GM18498 (cell line): ENCODE measurements around the gene TSPAN17.
"Not testable (repeated sequence)": the region's sequence is repeated elsewhere in the genome, so short reads cannot be mapped to it uniquely, and the experiment has no call there.

Experiments
- ATAC-seq: cut with Tn5 transposase; IDR thresholded peaks from one replicate; pipeline ENCODE4 v1.9.1; 2021; ENCODE audit warnings: mild to moderate bottlenecking, moderate library complexity; ENCODE audit not compliant: unreplicated experiment

The TSPAN17 gene, protein sequence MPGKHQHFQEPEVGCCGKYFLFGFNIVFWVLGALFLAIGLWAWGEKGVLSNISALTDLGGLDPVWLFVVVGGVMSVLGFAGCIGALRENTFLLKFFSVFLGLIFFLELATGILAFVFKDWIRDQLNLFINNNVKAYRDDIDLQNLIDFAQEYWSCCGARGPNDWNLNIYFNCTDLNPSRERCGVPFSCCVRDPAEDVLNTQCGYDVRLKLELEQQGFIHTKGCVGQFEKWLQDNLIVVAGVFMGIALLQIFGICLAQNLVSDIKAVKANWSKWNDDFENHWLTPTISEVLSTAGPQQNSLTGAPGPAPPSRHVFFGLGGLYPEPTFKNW

DNA sequence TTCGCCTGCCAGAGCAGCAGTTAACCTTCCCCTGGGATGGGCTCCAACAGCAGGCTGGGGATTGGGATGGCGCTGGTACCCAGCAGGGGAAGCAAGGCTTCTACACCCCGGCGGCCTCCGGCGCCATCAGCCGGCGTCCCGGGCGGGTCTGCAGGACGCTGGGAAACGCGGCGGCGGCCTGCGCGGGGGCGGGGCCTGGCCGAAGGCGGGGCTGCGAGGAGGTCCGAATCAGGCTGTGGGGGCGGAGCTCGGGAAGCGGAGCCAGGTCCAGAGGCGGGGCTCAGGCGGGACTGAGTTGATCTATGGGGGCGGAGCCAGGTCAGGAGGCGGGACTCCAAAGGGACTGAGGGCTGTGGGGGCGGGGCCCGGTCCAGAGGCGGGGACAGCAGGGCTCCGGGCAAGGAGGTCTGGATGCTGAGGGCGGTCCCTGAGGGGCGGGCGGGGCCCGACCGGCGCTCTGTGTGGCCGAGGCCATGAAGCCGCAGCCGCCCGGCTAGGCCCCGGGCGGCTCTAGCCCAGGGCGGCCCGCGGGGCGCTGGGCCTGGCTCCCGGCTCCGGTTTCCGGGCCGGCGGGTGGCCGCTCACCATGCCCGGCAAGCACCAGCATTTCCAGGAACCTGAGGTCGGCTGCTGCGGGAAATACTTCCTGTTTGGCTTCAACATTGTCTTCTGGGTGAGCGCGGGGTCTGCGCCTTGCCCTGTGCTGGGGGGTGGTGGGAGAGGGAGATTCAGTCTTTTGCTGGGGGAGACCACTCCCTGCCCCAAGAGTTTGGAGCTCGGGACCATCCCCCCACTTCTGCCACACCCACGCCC is at the start of gene TSPAN17:
TSS of gene TSPAN17 (plus strand) at position 455 of the 813 bp plus-strand sequence. CDS start at position 587, 132 bp downstream.
- peak; percentile 95 for ATAC-seq

DNA sequence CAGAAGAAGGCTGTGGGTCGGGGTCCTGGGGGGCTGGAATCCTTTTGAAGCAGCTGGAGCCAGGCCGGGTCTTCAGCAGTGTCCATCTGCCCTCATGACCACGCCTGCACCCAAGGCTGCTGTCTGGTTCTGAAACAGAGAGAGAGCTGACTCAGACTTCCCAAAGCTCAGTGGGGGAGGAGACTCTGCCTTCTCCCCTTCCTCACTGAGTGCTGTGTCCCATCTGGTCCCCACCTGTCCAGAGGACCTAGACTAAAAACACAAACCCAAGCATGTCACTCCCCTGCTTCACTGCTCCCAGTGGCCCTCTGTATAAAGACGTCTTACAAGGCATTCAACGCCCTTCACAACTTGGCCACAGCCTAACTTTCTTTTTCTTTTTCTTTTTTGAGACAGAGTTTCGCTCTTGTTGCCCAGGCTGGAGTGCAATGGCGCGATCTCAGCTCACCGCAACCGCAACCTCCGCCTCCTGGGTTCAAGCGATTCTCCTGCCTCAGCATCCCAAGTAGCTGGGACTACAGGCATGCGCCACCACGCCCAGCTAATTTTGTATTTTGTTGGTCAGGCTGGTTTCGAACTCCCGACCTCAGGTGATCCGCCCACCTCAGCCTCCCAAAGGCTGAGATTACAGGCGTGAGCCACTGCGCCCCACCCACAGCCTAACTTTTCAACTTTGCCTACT is 47.4 kb upstream of the TSPAN17 start:
- not testable (repeated sequence) for ATAC-seq

DNA sequence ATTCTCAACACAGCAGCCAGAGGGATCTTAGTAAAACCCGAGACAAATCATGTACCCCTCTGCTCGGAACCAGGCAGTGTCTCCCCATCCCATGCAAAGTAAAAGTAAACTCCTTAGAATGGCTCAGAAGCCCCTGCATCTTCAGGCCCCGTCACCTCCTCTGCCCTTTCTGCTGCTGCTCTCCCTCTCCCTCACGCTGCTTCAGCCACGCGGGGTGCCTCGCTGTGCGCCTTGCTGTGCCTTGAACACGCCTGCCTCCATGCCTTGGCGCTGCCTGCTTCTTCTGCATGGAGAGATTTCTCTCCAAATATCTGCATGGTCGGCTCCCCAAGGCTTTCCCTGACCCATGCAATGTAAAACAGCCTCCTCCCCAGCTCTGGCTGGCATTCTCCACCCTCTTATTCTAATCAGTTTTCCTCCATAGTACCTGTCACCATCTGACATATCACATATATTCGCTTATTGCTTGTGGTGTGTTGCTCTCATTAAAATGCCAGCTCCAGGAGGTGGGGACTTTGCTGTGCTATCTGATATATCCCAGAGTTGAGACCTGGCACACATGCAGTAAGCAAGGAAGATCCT is 45.3 kb upstream of the TSPAN17 start:
- no peak for ATAC-seq

DNA sequence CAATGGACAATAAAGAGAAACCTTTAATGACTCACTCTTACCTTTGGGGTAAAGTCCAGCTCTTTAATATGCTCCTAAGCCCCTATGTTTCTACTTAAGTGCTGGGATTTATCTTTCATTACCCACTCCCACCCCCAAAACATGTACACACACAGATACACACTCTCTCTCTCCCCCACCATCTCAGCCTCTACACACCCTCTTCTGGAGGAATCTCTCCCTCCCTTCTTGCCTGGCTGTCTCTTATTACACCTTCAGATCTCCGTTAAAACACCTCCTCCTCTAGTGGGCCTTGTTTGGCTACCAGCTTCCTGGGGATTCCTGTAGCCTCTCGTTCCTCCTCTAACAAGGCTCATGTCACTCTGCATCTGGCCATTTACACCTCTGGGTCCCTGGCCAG is 44.2 kb upstream of the TSPAN17 start:
- ATAC-seq, result no peak

DNA sequence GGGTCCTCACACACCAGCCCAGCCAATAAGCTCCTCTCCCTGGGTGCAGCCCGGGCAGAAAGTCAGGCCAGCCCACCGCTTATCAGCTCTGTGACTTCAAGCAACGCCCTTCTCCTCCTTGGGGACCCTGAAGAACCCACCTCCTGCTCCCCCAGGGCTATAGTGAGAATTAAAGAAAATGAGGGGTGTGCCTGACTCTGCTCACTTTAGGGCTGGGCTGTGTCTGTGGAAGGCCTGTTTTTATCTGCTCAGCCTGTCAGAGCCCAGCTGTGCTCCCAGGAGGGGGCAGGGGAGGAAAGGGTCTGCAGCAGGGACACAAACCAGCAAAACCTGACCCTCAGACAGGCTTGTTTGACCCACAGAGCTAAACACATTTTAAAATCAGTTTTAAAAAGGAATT is 41.3 kb upstream of the TSPAN17 start:
- no peak for ATAC-seq

DNA sequence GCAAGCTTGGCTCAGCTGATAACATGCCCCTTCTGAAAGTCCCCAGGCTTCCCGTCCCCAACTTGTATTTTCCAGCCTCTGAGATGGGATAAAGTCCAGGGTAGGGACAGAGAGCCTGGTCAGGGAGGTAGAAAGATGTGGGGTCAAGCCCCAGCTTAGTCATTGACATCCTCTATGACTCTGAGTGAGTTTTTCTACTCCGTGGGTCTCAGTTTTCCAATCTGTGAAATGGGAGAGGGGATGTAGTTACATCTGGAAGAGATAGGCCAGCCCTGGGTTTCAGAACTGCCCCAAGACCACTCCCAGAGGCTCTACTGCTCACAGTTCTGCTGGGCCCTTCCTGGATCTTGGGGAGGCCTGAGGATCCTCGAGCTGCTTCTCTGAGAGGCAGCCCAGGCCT is 40.4 kb upstream of the TSPAN17 start:
- ATAC-seq, result no peak

DNA sequence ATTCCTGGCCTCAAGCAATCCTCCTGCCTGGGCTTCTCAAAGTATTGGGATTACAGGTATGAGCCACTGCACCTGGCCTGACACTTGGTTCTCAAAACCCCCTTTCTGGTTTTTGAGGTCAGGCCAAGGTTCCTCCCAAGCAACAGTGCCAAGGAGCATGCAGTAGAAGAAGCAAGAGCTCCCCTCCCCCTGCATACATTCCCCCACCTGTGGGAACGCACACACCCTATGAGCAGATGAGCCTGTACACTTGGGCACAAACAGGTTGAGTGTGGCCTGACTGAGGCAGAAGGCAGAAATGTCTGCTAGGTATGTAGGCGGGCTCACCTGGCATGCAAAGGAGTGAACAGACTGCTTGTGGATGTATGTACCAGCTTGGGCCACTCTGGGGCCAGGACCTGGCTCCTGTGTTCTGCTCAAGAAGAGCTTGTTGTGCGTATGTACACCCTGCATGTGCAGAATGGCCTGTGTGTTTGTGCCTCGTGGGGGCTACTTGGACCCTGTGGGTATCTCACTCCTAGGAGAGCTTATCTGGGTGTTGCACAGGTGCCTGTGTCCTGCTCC is 39.1 kb upstream of the TSPAN17 start:
- ATAC-seq, result no peak

DNA sequence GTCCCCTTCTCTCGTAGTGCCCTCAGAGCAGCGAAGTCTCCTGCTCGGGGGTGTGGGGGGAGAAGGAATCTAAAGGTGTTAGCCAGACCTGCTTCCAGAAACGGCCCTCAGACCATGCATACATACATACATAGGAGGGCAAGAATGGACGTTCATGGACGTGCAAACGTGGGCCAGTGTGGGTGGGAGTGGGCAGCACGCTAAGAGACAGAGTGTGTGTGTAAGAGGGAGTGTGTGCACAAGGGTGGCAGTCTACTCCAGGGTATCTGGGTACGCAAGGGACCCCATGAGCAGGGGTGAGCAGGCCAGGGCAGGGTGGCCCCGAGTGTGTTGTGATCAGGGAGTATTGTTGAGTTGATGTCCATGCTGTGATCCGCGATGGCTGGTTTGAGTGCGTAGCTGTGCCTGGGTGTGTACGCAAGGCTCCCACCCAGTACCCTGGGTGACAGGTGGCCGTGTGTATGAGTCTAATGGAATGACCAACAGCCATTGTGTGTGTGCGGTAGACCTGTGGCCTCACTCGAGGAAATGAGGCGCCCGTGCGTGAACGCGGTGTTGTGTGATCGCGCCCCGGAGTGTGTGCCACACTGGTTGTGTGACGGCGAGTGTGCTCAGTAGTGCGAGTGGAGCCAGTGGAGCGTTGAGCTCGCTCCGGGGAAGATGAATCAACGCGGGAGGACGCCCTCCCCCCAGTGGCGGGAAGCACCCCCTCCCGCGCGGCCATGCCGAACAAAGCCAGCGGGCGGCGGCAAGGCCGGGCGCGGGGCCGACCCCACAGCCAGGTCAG is 38.2 kb upstream of the TSPAN17 start:
- ATAC-seq, result peak; percentile 27

DNA sequence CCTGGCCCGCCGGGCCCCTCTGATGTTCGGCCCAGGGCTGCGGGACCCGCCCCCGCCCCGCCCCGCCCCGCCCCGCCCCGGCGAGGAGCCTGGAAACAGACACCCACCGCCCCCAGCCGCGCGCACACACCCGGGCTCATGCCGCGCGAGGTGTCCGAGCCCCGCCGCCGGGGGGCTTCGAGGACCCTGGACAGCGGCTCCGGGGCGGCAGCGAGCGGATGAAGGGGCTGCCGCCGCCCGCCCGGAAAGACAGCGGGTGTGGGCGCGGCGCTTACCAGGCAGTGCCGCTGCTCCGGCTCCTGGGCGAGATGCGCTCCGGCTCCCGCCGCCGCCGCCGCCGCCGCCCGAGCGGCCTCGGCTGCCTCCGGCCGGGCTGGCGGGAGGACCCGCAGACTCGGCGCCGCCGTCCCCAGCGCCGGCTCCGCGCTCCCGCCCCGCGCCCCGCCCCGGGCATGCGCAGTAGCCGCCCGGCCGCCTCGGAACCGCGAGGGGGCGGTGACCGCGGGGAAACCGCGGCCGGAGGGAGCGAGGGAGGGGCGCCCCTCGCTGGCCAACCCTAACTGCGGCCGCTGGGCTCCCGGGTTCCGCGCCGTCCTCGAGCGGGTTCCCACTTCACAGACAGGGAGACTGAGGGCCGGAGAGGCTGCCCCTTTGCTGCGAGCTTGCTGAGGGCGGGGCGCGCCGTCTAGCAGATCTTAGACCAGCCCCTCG is 37.4 kb upstream of the TSPAN17 start, which contains the start of gene GPRIN1:
TSS of gene GPRIN1 (minus strand) at position 433 of the 711 bp plus-strand sequence. CDS start 10,322 bp downstream, outside the sequence.
- peak; percentile 80 for ATAC-seq

DNA sequence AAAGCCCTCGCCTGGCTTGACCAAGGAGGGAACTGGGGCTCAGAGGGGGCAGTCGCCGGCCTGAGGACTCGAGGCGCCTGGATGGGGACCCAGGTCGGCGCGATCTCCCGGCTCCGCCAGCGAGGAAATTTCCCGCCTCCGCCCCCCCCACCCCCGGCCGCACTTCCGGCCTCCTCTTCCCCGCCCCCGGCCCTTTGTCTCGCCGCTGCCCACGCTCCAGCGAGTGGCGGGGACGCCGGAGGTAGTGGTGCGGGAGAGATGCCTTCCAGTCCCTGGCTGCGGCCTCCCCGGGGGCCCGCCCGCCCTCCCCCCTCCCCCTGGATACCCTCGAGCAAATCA is 36.9 kb upstream of the TSPAN17 start:
- peak; percentile 6 for ATAC-seq

DNA sequence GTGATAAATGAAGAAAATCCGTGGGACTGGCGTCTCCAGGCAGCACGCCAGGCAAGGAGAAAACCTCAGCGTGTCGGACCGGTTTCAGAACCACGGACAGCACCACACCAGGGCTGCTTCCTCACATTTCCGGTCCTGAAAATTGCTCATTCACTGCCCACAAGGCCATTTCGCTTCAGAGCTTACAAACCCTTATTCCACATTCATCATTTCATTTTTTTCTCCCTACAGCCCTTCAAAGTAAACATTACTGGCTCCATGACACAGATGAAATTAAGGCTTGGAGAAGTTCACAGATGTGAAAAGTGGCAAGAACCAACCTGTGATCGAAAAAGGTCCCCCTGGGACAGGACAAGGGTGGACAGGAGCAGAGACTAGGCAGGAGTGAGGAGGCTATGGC is 35.8 kb upstream of the TSPAN17 start:
- no peak for ATAC-seq

DNA sequence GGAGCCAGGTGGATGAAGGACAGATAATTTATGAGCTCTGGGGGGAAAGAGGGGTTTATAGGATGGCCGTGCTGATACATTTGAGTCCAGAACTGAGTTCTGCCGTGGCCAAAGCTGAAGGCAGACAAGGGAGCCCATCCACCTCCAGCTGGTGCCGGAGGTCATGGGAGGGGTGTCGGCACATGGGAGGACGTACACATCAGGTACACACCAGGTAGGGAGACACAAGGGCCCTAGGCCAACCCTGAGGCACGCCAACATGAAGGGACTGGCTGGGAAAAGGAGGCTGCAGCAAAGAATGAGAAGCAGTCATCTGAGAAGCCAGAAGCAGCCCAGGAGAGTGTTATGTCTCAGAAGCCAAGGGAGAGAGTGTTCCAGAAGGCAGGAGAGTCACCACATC is 35.3 kb upstream of the TSPAN17 start:
- ATAC-seq, result no peak

DNA sequence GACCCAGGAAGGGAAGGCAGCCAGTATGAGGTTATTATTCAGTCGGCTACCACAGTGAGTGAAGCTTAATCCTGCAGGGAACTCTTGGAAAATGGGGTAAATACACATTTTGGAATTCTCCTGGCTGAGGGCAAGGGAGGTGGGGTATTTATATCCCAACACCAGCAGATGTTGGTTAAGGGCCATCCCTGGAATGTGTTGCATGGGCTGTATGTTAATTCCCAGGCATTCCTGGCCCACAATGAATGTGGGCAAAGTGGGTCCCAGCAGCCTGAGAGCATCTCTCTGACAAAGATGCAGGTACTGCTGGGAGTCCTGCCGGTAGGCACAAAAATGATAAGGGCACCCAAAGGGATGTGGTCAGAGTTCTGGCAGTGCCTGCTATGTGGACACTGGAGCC is 34.4 kb upstream of the TSPAN17 start:
- ATAC-seq, result no peak

DNA sequence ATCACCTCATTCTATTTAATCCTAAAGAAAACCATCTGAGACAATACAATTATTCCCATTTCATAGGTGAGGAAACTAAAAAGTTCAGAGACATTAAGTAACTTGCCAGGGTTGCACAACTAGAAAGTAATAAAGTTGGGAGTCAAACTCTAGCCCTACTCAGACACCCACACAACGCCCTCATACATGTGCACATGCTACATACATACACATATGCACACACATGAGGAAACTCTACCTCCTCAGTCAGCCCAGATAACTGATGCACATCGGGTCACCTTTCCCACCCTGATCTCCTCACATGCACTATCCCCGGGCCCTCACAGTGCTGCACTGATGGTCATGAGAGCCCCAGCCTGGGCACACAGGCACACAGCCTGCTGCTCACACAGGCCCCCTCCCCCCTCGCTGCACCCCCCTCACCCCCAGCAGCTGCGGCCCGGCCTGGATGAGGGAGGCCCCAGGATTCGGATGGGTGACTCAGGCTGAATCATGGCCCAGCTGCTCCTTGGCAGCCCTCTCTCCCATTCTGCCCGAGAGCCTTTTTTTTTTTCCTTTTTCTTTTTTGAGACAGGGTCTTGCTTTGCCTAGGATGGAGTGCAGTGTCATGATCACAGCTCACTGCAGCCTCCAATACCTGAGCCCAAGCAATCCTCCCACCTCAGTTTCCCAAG is 32.3 kb upstream of the TSPAN17 start:
- ATAC-seq, result no peak

DNA sequence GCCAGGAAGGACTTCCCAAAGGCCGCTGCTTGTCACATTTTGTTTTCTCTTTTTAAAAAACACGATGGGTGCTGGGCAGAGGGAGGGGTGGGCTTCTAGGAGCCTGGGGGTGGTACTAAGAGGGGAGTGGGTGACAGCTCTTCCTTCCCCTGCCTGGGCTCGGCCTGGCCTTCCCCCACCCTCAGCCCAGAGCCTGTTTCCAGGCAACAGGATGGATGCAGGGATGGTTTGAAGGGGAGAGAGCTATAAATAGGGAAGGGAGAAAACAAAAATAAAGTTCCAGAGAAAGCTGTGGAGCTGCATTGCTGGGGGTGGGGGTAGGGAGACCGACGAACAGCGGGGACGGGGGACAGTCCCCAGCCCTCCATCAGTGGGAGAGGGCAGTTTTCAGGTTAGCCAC is 30.8 kb upstream of the TSPAN17 start:
- no peak for ATAC-seq

DNA sequence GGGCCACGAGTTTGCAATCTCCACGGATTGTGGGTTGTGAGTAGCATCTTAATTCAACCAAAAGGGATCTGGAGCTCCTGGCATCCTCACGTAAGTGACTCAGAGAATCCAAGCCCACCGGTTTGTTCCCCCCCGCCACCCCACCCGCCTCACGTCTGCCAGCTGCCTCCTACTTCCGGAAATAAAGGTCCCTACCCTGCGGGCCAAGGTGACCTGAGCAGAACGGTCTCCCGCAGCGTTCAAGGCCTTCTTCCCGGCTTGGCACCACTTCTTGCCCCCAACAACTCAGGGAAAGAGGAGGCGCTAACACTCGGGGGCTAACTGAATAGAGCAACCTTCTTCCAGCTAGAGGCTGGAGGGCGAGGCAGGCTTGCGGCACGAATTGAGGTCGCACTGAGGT is 28.5 kb upstream of the TSPAN17 start:
- ATAC-seq, result no peak

DNA sequence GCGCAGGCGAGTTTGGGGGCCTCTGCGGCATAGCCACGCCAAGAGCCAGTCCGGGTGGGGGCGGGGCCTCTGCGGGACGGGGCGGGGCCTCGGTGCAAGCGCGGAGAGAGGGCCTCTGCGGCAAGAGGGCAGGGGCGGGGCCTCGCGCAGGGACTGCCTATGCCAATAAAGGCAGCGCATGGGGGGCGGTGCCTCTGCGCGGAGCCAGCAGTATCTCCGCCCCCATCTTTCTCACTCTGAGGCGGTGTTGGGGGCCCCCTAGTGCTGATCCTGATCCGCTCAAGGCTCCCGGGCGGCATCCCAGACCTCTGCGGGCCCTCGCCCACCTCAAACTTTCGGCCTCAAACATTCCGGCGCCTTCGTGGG is 28.1 kb upstream of the TSPAN17 start:
- no peak for ATAC-seq

DNA sequence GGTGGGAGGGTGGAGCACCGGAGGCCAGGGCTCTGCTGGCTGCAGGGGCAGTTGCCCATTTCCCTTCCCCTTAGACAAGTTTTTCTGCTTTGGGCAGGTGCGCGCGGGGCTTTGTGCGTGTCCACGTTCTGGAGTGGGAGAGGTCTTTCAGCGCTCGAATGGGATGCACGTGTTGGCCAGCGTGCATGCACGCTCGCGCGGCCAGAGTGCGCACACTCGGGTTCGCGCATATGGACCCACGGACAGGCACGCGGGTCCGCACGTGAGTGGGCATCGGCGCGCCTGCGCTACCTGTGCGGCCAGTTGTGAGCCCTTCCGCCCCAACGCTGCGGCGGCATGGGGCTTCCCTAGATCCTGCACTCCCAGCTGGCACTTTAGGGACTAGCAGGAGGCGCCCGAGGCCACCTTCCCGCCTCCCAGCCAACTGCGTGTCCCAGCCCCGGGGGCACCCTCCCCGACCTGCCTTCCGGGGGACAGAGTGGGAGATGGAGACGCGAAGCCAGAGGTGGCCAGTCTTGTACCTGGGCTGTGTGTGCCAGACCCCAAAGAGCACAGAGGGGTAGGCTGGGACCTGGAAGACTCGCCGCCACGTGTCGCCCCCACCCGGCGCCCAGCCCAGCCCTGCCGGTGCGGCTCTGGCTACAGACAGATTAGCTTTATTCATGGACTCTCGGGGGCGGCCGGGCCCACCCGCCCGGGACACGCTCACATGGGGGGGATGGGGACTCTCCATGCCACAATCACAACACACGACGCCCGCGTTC is 27.5 kb upstream of the TSPAN17 start:
- ATAC-seq, result no peak
